Lower lobe of right lung (tissue), 2 donors: ENCODE measurements around the gene TIRAP. TPM values are rescaled to one million over a fixed set of nuclear protein-coding genes. Genes with fewer than 3 reads are reported as not detected.
"Not testable (repeated sequence)": the region's sequence is repeated elsewhere in the genome, so short reads cannot be mapped to it uniquely, and the experiment has no call there.

Source experiments
- ATAC-seq, 2 donors: fragments of 200-7000 bp; cut with Tn5 transposase; one replicate each; pipeline ENCODE4 v1.9.1; 2020 to 2022; ENCODE audit warnings: mild to moderate bottlenecking in 2 of 2, moderate library complexity in 2 of 2
- DNase-seq: peaks from one replicate; pipeline ENCODE4 v3.0.0-alpha.2; 2020
- H3K27ac ChIP-seq: fragments of 200-600 bp; one replicate; pipeline ENCODE4 v1.8.0; 2022
- H3K27me3 ChIP-seq: fragments of 200-600 bp; one replicate; pipeline ENCODE4 v1.8.0; 2022; ENCODE audit warnings: low read depth
- H3K36me3 ChIP-seq: fragments of 200-600 bp; one replicate; pipeline ENCODE4 v1.8.0; 2022; ENCODE audit warnings: mild to moderate bottlenecking
- H3K4me1 ChIP-seq: fragments of 200-600 bp; one replicate; pipeline ENCODE4 v1.8.0; 2022
- H3K4me3 ChIP-seq: fragments of 200-600 bp; one replicate; pipeline ENCODE4 v1.8.0; 2022; ENCODE audit warnings: mild to moderate bottlenecking
- H3K9me3 ChIP-seq: fragments of 200-600 bp; one replicate; pipeline ENCODE4 v1.8.0; 2022
- CTCF ChIP-seq: fragments of 200-600 bp; IDR thresholded peaks from one replicate; pipeline ENCODE4 v1.8.0; 2022; ENCODE audit warnings: antibody characterized with exemption, mild to moderate bottlenecking
- intact Hi-C: fragments of 100-400 bp; cut with DNase I; formaldehyde crosslinking; loops from one replicate; pipeline ENCODE4 v1.11.0; 2022
- total RNA-seq: library from RNA; stranded (reverse); fragmentation: NEBNext Ultra II Directional; extraction: Animal tissue kit (Norgen Biotek cat#: 25700); gene quantifications from one replicate; pipeline ENCODE4 v1.2.1, GENCODE V29; 2021
- donor health status: DM: no; HTN: yes; CAD: no; lungs with severe emphysema.

Gene TIRAP
- total RNA-seq, 1 donor from 2014 or later, result 15.2 TPM

- Histone ChIP-seq H3K27me3 (no peaks in the 10 kb centered on the region), H3K4me1 (peaks cover 9% of the 10 kb centered on the region), H3K9me3 (no peaks in the 10 kb centered on the region), H3K36me3 (peaks cover 20% of the 10 kb centered on the region), H3K4me3 (peak within 1 kb of the TSS; percentile 80), H3K27ac (peak within 1 kb of the TSS; percentile 92)
- no peak for TF ChIP-seq CTCF
- intact Hi-C loops, result no loop called here
- ATAC-seq, result peak; percentile 100
- DNase-seq, result peak; percentile 92
These were observed 20.9 kb downstream of the TIRAP start, which contains the start of gene DCPS for GRCh38 chr11:126303623-126304456. TSS of gene DCPS (plus strand) at chr11:126304060. CDS start at chr11:126304081, 21 bp downstream.

GRCh38 chr11:126304457-126305075, 21.7 kb downstream of the TIRAP start:
- DNase-seq (no peak), ATAC-seq (peak; percentile 4 to 13)
- peak overlapping the region; percentile 92 for H3K27ac ChIP-seq
- peak overlapping the region; percentile 80 for H3K4me3 ChIP-seq
- H3K9me3 ChIP-seq, result no peaks in the 10 kb centered on the region
- intact Hi-C loops, result no loop called here
- no peak for TF ChIP-seq CTCF
- H3K27me3 ChIP-seq, result no peaks in the 10 kb centered on the region
- H3K36me3 ChIP-seq, result peaks cover 23% of the 10 kb centered on the region
- H3K4me1 ChIP-seq, result peaks cover 9% of the 10 kb centered on the region

DNA sequence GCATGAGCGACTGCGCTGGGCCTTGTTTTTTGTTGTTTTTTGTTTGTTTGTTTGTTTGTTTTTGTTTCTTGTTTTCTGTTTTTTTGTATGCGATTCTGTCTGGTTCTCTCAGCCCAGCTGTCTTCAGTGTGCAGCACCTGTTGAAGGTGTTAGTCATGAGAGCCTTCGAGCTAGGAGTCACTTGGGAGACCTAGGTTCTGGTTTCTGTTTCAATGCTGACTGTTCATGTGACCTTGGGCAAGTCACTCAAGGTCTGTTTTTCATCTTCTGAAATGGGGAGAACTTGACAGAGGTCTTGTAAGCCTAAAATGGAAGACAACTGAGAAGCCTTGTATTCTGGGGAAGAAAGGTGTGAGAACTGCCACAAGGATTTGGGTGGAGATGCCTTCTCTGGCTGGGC, 22.8 kb downstream of the TIRAP start:
- DNase-seq, result no peak
- intact Hi-C loops, result no loop called here
- peaks cover 15% of the 10 kb centered on the region for H3K4me1 ChIP-seq

DNA sequence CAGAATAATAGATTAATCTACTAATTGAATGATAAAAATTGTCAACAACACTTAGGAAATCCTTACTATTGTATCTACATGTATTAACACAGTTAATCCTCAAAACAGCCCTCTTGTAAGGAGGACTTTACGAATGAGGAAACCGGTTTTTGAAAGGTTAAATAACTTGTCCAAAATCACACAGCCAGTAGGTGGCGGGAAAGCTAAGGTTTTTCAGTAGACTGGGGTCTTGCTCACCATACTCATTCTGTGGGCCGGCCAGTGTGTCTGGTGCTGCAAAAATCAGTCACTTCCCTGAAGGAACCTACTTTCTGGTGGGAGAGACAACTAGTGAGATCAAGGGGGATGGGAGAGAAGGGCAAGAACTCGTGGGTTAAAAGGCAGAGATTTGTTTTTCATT, 24.8 kb downstream of the TIRAP start:
- Histone ChIP-seq H3K4me3 (no peak overlapping the region), H3K27me3 (no peaks in the 10 kb centered on the region), H3K27ac (no peak overlapping the region), H3K9me3 (no peaks in the 10 kb centered on the region), H3K36me3 (peaks cover 37% of the 10 kb centered on the region), H3K4me1 (peaks cover 33% of the 10 kb centered on the region)
- ATAC-seq (no peak), DNase-seq (no peak)
- intact Hi-C loops, result no loop called here
- TF ChIP-seq CTCF, result peak; percentile 15

More for the DNA sequence above, 22.8 kb downstream of the TIRAP start:
- ATAC-seq, result no peak
- Histone ChIP-seq H3K4me3 (no peak overlapping the region), H3K27me3 (no peaks in the 10 kb centered on the region), H3K27ac (no peak overlapping the region), H3K9me3 (no peaks in the 10 kb centered on the region), H3K36me3 (peaks cover 31% of the 10 kb centered on the region)
- TF ChIP-seq CTCF, result no peak

DNA sequence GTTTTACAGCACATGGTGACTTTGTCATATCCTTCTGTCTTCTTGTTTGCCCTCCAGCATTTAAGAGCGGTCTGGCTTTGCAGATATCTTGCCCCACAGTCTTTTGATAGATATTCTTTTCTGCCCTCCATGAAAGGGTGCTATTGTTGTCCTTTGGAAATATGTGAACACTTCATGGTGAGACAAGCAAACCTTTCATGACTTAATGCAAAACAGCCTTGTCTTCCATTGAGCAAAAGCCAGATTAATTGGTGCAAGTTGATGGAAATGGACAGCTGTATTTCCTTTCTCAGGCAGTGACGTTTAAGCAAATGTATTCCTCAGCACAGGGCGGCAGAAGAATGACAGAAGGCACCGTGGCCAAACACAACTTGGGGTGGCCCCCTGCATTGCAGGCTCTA, 25.4 kb downstream of the TIRAP start:
- H3K27ac ChIP-seq, result no peak overlapping the region
- peaks cover 33% of the 10 kb centered on the region for H3K4me1 ChIP-seq
- no peaks in the 10 kb centered on the region for H3K27me3 ChIP-seq
- DNase-seq (no peak), ATAC-seq (no peak)
- no peak overlapping the region for H3K4me3 ChIP-seq
- no peaks in the 10 kb centered on the region for H3K9me3 ChIP-seq
- TF ChIP-seq CTCF, result no peak
- intact Hi-C loops, result no loop called here
- H3K36me3 ChIP-seq, result peaks cover 42% of the 10 kb centered on the region

DNA sequence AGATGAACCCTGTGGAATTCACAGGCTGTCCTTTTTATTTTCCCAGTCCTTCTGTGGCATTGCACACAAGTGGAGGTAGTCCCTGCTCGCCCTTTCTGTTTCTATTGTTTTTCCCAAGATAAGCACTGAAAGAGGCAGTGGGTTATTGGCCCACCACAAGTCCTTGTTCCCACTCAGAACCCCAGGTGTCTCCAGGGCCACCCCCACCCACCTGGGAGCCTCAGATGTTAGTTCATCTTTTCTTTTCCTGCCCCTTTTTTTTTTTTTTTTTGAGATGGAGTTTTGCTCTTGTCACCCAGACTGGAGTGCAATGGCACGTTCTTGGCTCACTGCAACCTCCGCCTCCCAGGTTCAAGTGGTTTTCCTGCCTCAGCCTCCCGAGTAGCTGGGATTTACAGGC, 25.9 kb downstream of the TIRAP start:
- H3K27me3 ChIP-seq, H3K9me3 ChIP-seq, ATAC-seq, H3K27ac ChIP-seq, intact Hi-C loops, DNase-seq, H3K4me3 ChIP-seq: not testable (repeated sequence)
- H3K4me1 ChIP-seq, result peaks cover 33% of the 10 kb centered on the region
- peaks cover 42% of the 10 kb centered on the region for H3K36me3 ChIP-seq
